ENCODE data around the gene FZD10.

Gene FZD10

GRCh38 chr12:130155416-130156073, 6.7 kb upstream of the FZD10 start:
- DNase-seq (ENCODE audit: low read depth), result no peak

- no peak for DNase-seq (ENCODE audit: low read depth)
These were observed 5.5 kb upstream of the FZD10 start for GRCh38 chr12:130156652-130157275.

- no peak for DNase-seq (ENCODE audit: low read depth)
These were observed 4.1 kb upstream of the FZD10 start for GRCh38 chr12:130157998-130158753.

- no peak for DNase-seq (ENCODE audit: low read depth)
These were observed 3.6 kb upstream of the FZD10 start for GRCh38 chr12:130158754-130159059.

- no peak for DNase-seq (ENCODE audit: low read depth)
These were observed 2.0 kb upstream of the FZD10 start for GRCh38 chr12:130160306-130160705.

- DNase-seq (ENCODE audit: low read depth), result no peak
These were observed 1.5 kb upstream of the FZD10 start for GRCh38 chr12:130160711-130161231.

GRCh38 chr12:130161261-130162243, 712 bp upstream of the FZD10 start:
- DNase-seq (ENCODE audit: low read depth), result peak; percentile 38

GRCh38 chr12:130162745-130163460, 639 bp downstream of the FZD10 start:
- DNase-seq (ENCODE audit: low read depth), result no peak

- no peak for DNase-seq (ENCODE audit: low read depth)
These were observed 1.4 kb downstream of the FZD10 start for GRCh38 chr12:130163461-130164215.

GRCh38 chr12:130164216-130164542, 1.9 kb downstream of the FZD10 start:
- DNase-seq (ENCODE audit: low read depth), result no peak

- DNase-seq (ENCODE audit: low read depth), result no peak
These were observed 2.7 kb downstream of the FZD10 start for GRCh38 chr12:130164936-130165335.

- DNase-seq (ENCODE audit: low read depth), result no peak
These were observed 4.0 kb downstream of the FZD10 start for GRCh38 chr12:130166306-130166705.

GRCh38 chr12:130167537-130167936, 5.3 kb downstream of the FZD10 start:
- no peak for DNase-seq (ENCODE audit: low read depth)

GRCh38 chr12:130169256-130169655, 7.0 kb downstream of the FZD10 start:
- DNase-seq (ENCODE audit: low read depth), result no peak

- no peak for DNase-seq (ENCODE audit: low read depth)
These were observed 7.7 kb downstream of the FZD10 start for GRCh38 chr12:130169924-130170323.

- no peak for DNase-seq (ENCODE audit: low read depth)
These were observed 8.3 kb downstream of the FZD10 start for GRCh38 chr12:130170611-130171010.

GRCh38 chr12:130177635-130178242, 15.5 kb downstream of the FZD10 start:
- DNase-seq (ENCODE audit: low read depth), result no peak

GRCh38 chr12:130178282-130178681, 16.0 kb downstream of the FZD10 start:
- no peak for DNase-seq (ENCODE audit: low read depth)

GRCh38 chr12:130179191-130179590, 16.9 kb downstream of the FZD10 start:
- no peak for DNase-seq (ENCODE audit: low read depth)

GRCh38 chr12:130179621-130180020, 17.4 kb downstream of the FZD10 start:
- no peak for DNase-seq (ENCODE audit: low read depth)

All from iris pigment epithelial cell (primary cell).